SK-N-SH (cell line): ENCODE measurements around the gene EYA3. TPM values are rescaled to one million over a fixed set of nuclear protein-coding genes. Genes with fewer than 3 reads are reported as not detected.

ENCODE experiments used
- CTCF ChIA-PET: fragments of 300-600, 350-600 bp; formaldehyde crosslinking; extraction: SDS; loops from one replicate; lab custom pipeline; 2021; lab: Yijun Ruan, JAX
- POLR2A ChIA-PET: fragments of 350-600 bp; sonication (Branson Sonifier 250); formaldehyde crosslinking; extraction: SDS; loops from one replicate; lab custom pipeline; 2020; ENCODE audit warnings: antibody characterized with exemption, inconsistent platforms; lab: Yijun Ruan, JAX
- DNase-seq: peaks from one replicate; pipeline ENCODE4 v3.0.0; 2012
- H2AFZ ChIP-seq: fragments of 200-600 bp; sonication (generic); 2 replicates; pipeline ENCODE4 v1.8.1; 2016; ENCODE audit warnings: antibody characterized with exemption, mild to moderate bottlenecking, low read depth
- H3F3A ChIP-seq: fragments of 200-600 bp; sonication (generic); replicated peaks from 2 replicates; pipeline ENCODE3; 2016; ENCODE audit warnings: antibody characterized with exemption, mild to moderate bottlenecking; ENCODE audit not compliant: insufficient read depth
- H3K27ac ChIP-seq, 2 experiments: fragments of 200-500 bp in 1 of 2; fragments of 200-600 bp in 1 of 2; sonication (Bioruptor generic) in 1 of 2; sonication (generic), shearing (Covaris generic) in 1 of 2; 2 replicates each; pipeline versions ENCODE4 v1.5.1 to v1.6.1; 2014 to 2016; ENCODE audit warnings: low read depth in 2 of 2, inconsistent platforms in 1 of 2, low read length in 1 of 2, mild to moderate bottlenecking in 1 of 2, mixed read lengths in 1 of 2
- H3K27me3 ChIP-seq: fragments of 200-600 bp; sonication (generic), shearing (Covaris generic); 2 replicates; pipeline ENCODE4 v1.6.1; 2016; ENCODE audit warnings: mixed run types; ENCODE audit not compliant: insufficient read depth
- H3K36me3 ChIP-seq, 2 experiments: fragments of 200-500 bp in 1 of 2; fragments of 200-600 bp in 1 of 2; sonication (Bioruptor generic) in 1 of 2; sonication (generic) in 1 of 2; replicated peaks in 1 of 2; 2 replicates each; pipeline versions ENCODE3 to v1.5.1; 2014 to 2016; ENCODE audit warnings: low read length in 1 of 2, mild to moderate bottlenecking in 1 of 2; ENCODE audit not compliant: insufficient read depth in 2 of 2, control insufficient read depth in 1 of 2
- H3K4me1 ChIP-seq, 2 experiments: fragments of 200-500 bp in 1 of 2; fragments of 200-600 bp in 1 of 2; sonication (Bioruptor generic) in 1 of 2; sonication (generic), shearing (Covaris generic) in 1 of 2; 2 replicates each; pipeline versions ENCODE4 v1.5.1 to v1.6.1; 2014 to 2016; ENCODE audit warnings: low read depth in 1 of 2, low read length in 1 of 2, mixed run types in 1 of 2; ENCODE audit not compliant: insufficient read depth in 2 of 2, control insufficient read depth in 1 of 2
- H3K4me2 ChIP-seq: fragments of 200-600 bp; sonication (generic), shearing (Covaris generic); 2 replicates; pipeline ENCODE4 v1.6.1; 2017; ENCODE audit warnings: mixed run types
- H3K4me3 ChIP-seq, 2 experiments: fragments of 200-500 bp in 1 of 2; fragments of 200-600 bp in 1 of 2; sonication (Bioruptor generic) in 1 of 2; sonication (generic), shearing (Covaris generic) in 1 of 2; 2 replicates each; pipeline versions ENCODE4 v1.5.1 to v1.8.1; 2014 to 2016; ENCODE audit warnings: low read depth in 2 of 2, inconsistent platforms in 1 of 2, low read length in 1 of 2, mild to moderate bottlenecking in 1 of 2, mixed read lengths in 1 of 2, moderate library complexity in 1 of 2
- H3K79me2 ChIP-seq: fragments of 200-600 bp; sonication (generic); 2 replicates; pipeline ENCODE4 v1.8.1; 2017; ENCODE audit warnings: mild to moderate bottlenecking; ENCODE audit not compliant: insufficient read depth
- H3K9ac ChIP-seq: fragments of 200-600 bp; sonication (generic); 2 replicates; pipeline ENCODE4 v1.6.1; 2017; ENCODE audit warnings: mixed run types
- H3K9me2 ChIP-seq: fragments of 200-600 bp; sonication (generic); 2 replicates; pipeline ENCODE4 v1.6.1; 2017; ENCODE audit warnings: mixed run types
- H3K9me3 ChIP-seq: fragments of 200-600 bp; sonication (generic); 2 replicates; pipeline ENCODE4 v1.6.1; 2017; ENCODE audit warnings: mixed run types, mild to moderate bottlenecking, moderate library complexity
- H4K20me1 ChIP-seq: fragments of 200-600 bp; sonication (generic); 2 replicates; pipeline ENCODE4 v1.6.1; 2017; ENCODE audit warnings: mild to moderate bottlenecking, mixed run types; ENCODE audit not compliant: insufficient read depth
- EP300 ChIP-seq, 2 experiments: IDR thresholded peaks; 2 replicates each; pipeline versions ENCODE4 v1.4.0 to v1.6.1; 2012; ENCODE audit warnings: borderline replicate concordance in 1 of 2, low read depth in 1 of 2, low read length in 1 of 2
- NRF1 ChIP-seq: IDR thresholded peaks from 2 replicates; pipeline ENCODE4 v1.6.1; 2012; ENCODE audit warnings: low read depth, mild to moderate bottlenecking, low read length
- REST ChIP-seq: IDR thresholded peaks from 2 replicates; pipeline ENCODE4 v1.6.1; 2012; ENCODE audit warnings: mild to moderate bottlenecking, low read depth, low read length, moderate library complexity
- RXRA ChIP-seq: IDR thresholded peaks from 2 replicates; pipeline ENCODE4 v1.4.0; 2012; ENCODE audit warnings: low read depth, mild to moderate bottlenecking, borderline replicate concordance
- SMC3 ChIP-seq: IDR thresholded peaks from 2 replicates; pipeline ENCODE4 v1.6.1; 2012; ENCODE audit warnings: low read depth, low read length, improper control_type of control experiment
- TAF1 ChIP-seq: IDR thresholded peaks from 2 replicates; pipeline ENCODE4 v1.6.1; 2012; ENCODE audit warnings: low read depth, mild to moderate bottlenecking, low read length, moderate library complexity, borderline replicate concordance
- TCF12 ChIP-seq: IDR thresholded peaks from 2 replicates; pipeline ENCODE4 v1.4.0; 2012
- USF2 ChIP-seq: fragments of 150-350 bp; IDR thresholded peaks from 2 replicates; pipeline ENCODE4 v1.6.1; 2017; ENCODE audit warnings: antibody characterized with exemption, low read length, low read depth, borderline replicate concordance
- WGBS: methylation state at CpG from one replicate; pipeline ENCODE4 v1.1.6; 2017; ENCODE audit warnings: low lambda C conversion rate; 5-methylcytosine and 5-hydroxymethylcytosine counted together
- polyA plus RNA-seq, 3 experiments: library from polyadenylated mRNA; depleted of rRNA; stranded (reverse); fragments of >200 nt; gene quantifications; 2 replicates each; pipeline ENCODE4 v1.2.3, GENCODE V29; 2012
- TF ChIP-seq, protein P1 (sequence below): IDR thresholded peaks from 2 replicates; pipeline ENCODE4 v1.4.0; 2012; ENCODE audit warnings: low read depth, borderline replicate concordance
- TF ChIP-seq, protein P2 (sequence below): fragments of 200-600 bp; sonication (generic); IDR thresholded peaks from 2 replicates; pipeline ENCODE4 v1.6.1; 2017; ENCODE audit warnings: antibody characterized with exemption, mild to moderate bottlenecking, moderate library complexity
- TF ChIP-seq, protein P3 (sequence below): fragments of 150-350 bp; IDR thresholded peaks from 2 replicates; pipeline ENCODE4 v1.6.1; 2016; ENCODE audit warnings: mild to moderate bottlenecking, low read depth, low read length
- TF ChIP-seq, protein P4 (sequence below): IDR thresholded peaks from 2 replicates; pipeline ENCODE4 v1.4.0; 2012; ENCODE audit warnings: low read depth

EYA3 gene
- polyA plus RNA-seq, 1 of the 3 experiments (the other 2 are of a cell fraction): 6.5 TPM

GRCh38 chr1:28099050-28099769 is 10.8 kb upstream of the EYA3 start:
- no peaks in the 10 kb centered on the region for H3K36me3 ChIP-seq
- no peaks in the 10 kb centered on the region for H3K9me3 ChIP-seq
- TF ChIP-seq, protein P1, sequence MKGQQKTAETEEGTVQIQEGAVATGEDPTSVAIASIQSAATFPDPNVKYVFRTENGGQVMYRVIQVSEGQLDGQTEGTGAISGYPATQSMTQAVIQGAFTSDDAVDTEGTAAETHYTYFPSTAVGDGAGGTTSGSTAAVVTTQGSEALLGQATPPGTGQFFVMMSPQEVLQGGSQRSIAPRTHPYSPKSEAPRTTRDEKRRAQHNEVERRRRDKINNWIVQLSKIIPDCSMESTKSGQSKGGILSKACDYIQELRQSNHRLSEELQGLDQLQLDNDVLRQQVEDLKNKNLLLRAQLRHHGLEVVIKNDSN: no peak
- TF ChIP-seq, protein P2, sequence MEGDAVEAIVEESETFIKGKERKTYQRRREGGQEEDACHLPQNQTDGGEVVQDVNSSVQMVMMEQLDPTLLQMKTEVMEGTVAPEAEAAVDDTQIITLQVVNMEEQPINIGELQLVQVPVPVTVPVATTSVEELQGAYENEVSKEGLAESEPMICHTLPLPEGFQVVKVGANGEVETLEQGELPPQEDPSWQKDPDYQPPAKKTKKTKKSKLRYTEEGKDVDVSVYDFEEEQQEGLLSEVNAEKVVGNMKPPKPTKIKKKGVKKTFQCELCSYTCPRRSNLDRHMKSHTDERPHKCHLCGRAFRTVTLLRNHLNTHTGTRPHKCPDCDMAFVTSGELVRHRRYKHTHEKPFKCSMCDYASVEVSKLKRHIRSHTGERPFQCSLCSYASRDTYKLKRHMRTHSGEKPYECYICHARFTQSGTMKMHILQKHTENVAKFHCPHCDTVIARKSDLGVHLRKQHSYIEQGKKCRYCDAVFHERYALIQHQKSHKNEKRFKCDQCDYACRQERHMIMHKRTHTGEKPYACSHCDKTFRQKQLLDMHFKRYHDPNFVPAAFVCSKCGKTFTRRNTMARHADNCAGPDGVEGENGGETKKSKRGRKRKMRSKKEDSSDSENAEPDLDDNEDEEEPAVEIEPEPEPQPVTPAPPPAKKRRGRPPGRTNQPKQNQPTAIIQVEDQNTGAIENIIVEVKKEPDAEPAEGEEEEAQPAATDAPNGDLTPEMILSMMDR: no peak
- TF ChIP-seq NRF1 (no peak), REST (no peak), SMC3 (no peak), RXRA (no peak), TCF12 (no peak), USF2 (no peak), TAF1 (no peak), EP300 (IDR thresholded peaks at IDR 0.05; ENCODE audit: borderline replicate concordance in 1 of 2, low read depth in 1 of 2, low read length in 1 of 2) (no peak)
- TF ChIP-seq, protein P3, sequence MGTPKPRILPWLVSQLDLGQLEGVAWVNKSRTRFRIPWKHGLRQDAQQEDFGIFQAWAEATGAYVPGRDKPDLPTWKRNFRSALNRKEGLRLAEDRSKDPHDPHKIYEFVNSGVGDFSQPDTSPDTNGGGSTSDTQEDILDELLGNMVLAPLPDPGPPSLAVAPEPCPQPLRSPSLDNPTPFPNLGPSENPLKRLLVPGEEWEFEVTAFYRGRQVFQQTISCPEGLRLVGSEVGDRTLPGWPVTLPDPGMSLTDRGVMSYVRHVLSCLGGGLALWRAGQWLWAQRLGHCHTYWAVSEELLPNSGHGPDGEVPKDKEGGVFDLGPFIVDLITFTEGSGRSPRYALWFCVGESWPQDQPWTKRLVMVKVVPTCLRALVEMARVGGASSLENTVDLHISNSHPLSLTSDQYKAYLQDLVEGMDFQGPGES: no peak
- TF ChIP-seq, protein P4, sequence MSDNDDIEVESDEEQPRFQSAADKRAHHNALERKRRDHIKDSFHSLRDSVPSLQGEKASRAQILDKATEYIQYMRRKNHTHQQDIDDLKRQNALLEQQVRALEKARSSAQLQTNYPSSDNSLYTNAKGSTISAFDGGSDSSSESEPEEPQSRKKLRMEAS: no peak
- no peaks in the 10 kb centered on the region for H3K9me2 ChIP-seq
- H3K79me2 ChIP-seq: no peaks in the 10 kb centered on the region
- H4K20me1 ChIP-seq: no peaks in the 10 kb centered on the region
- no peak overlapping the region for H3K4me2 ChIP-seq
- H3K27me3 ChIP-seq: no peaks in the 10 kb centered on the region
- WGBS: 86% methylated on average over 5 of the region's 5 CpGs
- H3K9ac ChIP-seq: no peak overlapping the region
- ChIA-PET POLR2A (interaction anchor here (0.6 kb wide), 1 partner anchor 1229 kb away, joined by 4 read pairs; no protein-coding TSS in a partner anchor), CTCF (interaction anchor here (1.5 to 2.5 kb wide), 2 partner anchors 8 to 110 kb away, joined by 3 to 10 read pairs; no protein-coding TSS in a partner anchor)
- H3K4me1 ChIP-seq: no peaks in the 10 kb centered on the region
- no peak overlapping the region for H3K27ac ChIP-seq
- no peak for DNase-seq
- H3K4me3 ChIP-seq: no peak overlapping the region
- no peak overlapping the region for H2AFZ ChIP-seq
- H3F3A ChIP-seq: no peaks in the 10 kb centered on the region
